GM21737 (cell line): Measurements from ENCODE around the gene LIPN.
A peak's percentile ranks its signal among the peaks of the same experiment; 100 is the strongest.
"Not testable (repeated sequence)": the region's sequence is repeated elsewhere in the genome, so short reads cannot be mapped to it uniquely, and the experiment has no call there.

Experiments
- ATAC-seq: cut with Tn5 transposase; IDR thresholded peaks from one replicate; pipeline ENCODE4 v1.9.1; 2021; ENCODE audit warnings: mild to moderate bottlenecking, moderate library complexity; ENCODE audit not compliant: unreplicated experiment

Gene LIPN

GRCh38 chr10:88759366-88760101, at the start of gene LIPN:
LIPN (plus strand) TSS chr10:88760020; CDS start chr10:88761406, 1,386 bp downstream.
- ATAC-seq: no peak

DNA sequence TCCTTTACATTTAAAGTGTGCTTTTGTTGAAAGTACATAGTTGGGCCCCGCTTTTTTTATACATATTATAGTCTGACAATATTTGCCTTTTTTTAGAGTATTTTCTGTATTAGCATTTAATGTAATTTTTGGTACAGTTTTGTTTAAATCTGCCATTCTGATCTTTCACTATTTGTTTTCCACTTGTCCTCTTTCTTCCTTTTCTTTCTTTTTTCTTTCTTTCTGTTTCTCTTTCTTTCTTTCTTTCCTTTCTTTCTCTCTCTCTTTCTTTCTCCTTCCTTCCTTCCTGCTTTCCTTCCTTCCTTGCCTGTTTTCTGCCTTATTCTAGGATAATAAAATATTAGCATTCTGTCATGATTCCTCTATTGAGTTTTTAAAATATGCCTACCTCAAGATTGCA, 44.3 kb upstream of the LIPN start:
- no peak for ATAC-seq

DNA sequence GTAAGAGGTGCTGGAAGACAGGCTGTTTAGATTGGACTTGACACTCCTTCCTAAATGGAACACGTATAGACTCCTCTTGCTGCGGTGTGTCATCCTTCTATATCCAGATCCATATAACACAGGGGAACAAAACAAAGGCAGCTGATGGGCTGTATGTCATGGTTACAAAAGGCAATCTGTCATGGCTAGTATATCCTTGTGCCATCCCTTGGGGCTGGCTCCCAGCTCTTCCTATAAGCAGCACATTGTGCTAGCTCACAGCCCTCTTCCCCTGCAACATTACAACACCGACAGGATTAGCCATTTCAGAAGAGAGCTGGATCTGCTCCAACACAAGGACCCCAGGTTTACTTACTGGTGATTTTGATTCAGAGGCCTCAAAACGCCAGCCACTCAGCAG, 38.4 kb upstream of the LIPN start:
- no peak for ATAC-seq

GRCh38 chr10:88725798-88726197, 34.0 kb upstream of the LIPN start:
- no peak for ATAC-seq

GRCh38 chr10:88728107-88728763, 31.6 kb upstream of the LIPN start:
- ATAC-seq: no peak

- no peak for ATAC-seq
Observed at GRCh38 chr10:88730864-88731263, 29.0 kb upstream of the LIPN start.

DNA sequence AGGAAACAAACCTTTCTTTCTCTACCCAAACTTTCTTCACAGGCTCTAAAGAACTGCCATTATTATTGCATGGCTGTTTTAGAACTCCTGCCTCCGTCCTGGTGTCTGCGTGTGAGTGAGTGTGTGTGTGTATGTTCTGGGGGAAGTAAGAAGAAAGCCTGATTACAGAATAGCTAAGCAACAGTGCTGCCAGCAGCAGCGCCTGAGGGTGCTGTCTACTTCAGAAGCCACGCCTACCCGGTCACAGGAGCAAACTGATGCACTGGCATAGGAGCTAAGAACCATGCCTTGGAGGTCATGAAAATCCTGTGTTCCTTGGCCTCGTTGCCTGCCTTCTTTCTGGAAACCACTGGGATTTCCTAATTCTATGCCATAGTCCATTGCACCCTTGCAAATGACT, 28.5 kb upstream of the LIPN start:
- no peak for ATAC-seq

DNA sequence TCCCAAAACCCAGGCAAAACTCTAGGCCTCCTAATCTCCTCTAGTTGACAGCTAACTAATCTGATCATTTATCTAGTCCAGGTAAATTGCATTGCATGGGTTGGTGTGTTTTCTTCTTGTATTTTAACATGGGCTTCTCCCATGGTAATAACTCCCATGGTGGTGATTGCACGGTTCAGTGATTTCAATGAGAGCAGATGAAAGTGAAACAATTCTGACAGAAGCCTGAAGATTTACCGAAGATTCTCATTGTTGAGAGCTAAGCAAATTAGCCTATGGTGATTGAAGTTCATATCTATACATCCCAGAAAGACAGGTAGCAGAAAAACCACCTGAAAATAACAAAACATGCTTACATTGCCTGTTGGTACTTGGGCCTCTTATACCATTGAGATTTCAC, 26.6 kb upstream of the LIPN start:
- ATAC-seq: no peak

DNA sequence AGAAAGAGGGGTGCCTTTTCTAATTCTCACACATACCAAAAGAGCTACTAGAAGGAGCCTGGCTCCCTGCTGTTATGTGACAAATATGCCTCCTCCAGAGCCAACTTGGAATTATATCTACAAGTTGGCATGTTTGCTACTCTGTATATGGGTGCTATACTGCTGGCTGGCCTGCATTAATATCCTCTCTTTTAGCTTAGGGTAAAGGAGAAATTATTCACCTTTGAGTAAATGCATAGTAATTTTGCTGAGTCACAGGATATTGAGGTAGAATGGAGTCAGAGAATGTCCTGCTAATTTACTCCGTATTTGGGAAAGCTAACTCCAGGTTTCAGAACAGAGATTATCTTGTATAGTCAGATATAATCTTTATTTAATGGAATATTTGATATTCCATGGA, 24.2 kb upstream of the LIPN start:
- ATAC-seq: no peak

DNA sequence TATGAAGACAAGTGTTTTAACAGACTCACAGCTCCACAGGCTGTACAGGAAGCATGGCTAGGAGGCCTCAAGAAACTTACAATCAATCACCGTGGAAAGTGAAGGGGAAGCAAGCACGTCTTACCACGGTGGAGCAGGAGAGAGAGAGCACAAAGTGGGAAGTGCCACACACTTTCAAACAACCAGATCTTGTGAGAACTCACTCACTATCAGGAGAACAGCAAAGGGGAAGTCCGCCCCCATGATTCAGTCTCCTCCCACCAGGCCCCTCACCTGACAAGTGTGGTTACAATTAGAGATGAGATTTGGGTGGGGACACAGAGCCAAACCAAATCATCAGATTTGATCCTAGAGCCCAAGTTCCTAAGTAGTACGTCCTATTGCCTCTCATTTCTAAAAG, 17.9 kb upstream of the LIPN start:
- not testable (repeated sequence) for ATAC-seq

GRCh38 chr10:88742448-88742847, 17.4 kb upstream of the LIPN start:
- no peak for ATAC-seq

DNA sequence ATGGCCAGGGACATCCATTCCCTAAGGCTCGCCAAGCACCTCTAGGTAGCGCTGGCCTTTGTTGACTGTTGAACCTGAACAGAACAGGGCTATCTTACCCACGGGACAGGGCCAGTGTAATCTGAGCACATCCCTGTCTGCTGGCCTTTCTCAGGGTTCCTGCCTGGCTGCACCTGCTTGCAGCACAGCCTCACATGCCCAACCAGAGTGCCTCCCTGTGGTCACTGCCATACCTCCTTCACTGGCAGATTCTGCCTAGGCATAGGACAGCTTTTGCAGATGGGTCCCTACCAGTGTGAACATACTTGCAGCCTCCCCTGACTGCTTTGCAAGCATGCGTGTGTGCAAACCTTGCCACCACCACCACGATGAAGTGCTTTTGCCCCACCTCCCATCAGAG, 15.8 kb upstream of the LIPN start:
- ATAC-seq: no peak

- no peak for ATAC-seq
Observed at GRCh38 chr10:88745633-88746032, 14.2 kb upstream of the LIPN start.

GRCh38 chr10:88754287-88754686, 5.5 kb upstream of the LIPN start:
- no peak for ATAC-seq

- peak; percentile 59 for ATAC-seq
Observed at GRCh38 chr10:88755753-88756152, 4.1 kb upstream of the LIPN start.

GRCh38 chr10:88756660-88757059, 3.2 kb upstream of the LIPN start:
- ATAC-seq: no peak

GRCh38 chr10:88762906-88763305, 3.1 kb downstream of the LIPN start:
- ATAC-seq: no peak

GRCh38 chr10:88763441-88763840, 3.6 kb downstream of the LIPN start:
- no peak for ATAC-seq

DNA sequence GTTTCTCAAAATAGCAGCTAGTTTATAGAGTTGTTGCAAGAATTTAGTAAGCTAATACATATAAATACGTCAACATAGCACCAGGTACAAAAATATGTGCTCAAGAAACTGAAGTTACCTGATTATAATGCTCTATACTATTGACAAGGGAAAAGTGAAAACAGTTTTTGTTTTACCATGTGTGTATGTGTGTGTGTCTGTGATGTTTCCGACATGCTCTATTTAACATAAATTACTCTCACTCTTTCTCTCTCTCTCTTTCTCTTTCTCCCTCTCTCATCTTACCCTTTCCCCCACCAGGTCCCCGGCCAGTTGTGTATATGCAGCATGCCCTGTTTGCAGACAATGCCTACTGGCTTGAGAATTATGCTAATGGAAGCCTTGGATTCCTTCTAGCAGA, 4.3 kb downstream of the LIPN start:
- ATAC-seq: no peak

DNA sequence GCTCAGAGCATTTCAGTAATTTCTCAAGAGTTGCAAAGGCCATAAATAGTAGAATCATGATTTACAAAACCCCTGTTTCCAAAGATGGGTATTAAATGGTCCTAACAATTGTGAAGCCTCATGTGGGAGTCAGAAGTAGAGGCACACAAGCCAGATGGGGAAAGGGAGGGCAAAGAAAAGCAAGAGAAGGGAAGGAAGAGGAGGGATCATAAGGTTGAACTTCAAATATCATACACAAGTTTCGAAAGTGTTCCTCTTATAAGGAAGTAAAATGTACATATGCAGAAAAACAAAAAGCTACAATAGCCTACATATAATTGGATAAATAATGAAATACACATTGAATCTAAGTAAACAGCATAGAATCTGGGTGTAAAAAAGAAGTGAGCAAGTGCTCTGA, 6.0 kb downstream of the LIPN start:
- no peak for ATAC-seq

GRCh38 chr10:88769384-88769783, 9.6 kb downstream of the LIPN start:
- no peak for ATAC-seq

- ATAC-seq: no peak
Observed at GRCh38 chr10:88781206-88781605, 21.4 kb downstream of the LIPN start.

- no peak for ATAC-seq
Observed at GRCh38 chr10:88782222-88782621, 22.4 kb downstream of the LIPN start.
